HG02588 (cell line): ENCODE data around the gene SLC39A1.
"Not testable (repeated sequence)": the region's sequence is repeated elsewhere in the genome, so short reads cannot be mapped to it uniquely, and the experiment has no call there.

Experiments used
- ATAC-seq: cut with Tn5 transposase; IDR thresholded peaks from one replicate; pipeline ENCODE4 v1.9.1; 2021; ENCODE audit warnings: mild to moderate bottlenecking, moderate library complexity; ENCODE audit not compliant: unreplicated experiment

SLC39A1 gene, protein sequence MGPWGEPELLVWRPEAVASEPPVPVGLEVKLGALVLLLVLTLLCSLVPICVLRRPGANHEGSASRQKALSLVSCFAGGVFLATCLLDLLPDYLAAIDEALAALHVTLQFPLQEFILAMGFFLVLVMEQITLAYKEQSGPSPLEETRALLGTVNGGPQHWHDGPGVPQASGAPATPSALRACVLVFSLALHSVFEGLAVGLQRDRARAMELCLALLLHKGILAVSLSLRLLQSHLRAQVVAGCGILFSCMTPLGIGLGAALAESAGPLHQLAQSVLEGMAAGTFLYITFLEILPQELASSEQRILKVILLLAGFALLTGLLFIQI

GRCh38 chr1:153963030-153963849, at the start of gene SLC39A1:
SLC39A1 (minus strand) TSS chr1:153963537; CDS start chr1:153962715, 822 bp downstream.
- ATAC-seq, result peak; percentile 48

DNA sequence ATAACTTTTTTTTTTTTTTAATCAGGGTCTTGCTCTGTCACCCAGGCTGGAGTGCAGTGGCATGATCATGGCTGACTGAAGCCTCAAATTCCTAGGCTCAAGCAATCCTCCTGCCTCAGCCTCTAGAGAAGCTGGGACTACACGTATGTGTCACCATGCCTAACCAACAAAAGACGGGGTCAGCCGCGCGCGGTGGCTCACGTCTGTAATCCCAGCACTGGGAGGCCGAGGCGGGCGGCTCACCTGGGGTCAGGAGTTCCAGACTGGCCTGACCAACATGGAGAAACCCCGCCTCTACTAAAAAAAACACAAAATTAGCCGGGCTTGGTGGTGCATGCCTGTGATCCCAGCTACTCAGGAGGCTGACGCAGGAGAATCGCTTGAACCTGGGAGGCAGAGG, 49.2 kb upstream of the SLC39A1 start:
- ATAC-seq, result not testable (repeated sequence)

DNA sequence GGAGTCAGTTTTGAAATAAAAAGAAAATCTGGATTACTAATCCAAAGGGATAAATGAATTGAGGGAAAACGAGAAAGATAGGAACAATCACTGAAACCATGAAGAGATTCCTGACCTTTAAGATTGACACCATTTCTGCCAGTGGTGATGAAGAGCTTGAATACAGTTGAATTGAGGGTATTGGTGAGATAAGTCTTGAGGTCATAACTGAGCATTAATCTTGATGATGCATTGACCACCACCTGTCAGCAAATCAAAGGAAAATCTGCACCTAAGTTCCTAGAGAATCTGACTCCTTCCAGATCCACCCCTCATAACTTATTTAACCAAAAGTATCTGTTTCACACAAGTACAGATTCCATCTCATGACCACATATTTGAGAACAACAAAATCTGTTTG, 48.8 kb upstream of the SLC39A1 start:
- ATAC-seq, result no peak

- ATAC-seq, result no peak
Observed at GRCh38 chr1:154006136-154006535, 42.8 kb upstream of the SLC39A1 start.

DNA sequence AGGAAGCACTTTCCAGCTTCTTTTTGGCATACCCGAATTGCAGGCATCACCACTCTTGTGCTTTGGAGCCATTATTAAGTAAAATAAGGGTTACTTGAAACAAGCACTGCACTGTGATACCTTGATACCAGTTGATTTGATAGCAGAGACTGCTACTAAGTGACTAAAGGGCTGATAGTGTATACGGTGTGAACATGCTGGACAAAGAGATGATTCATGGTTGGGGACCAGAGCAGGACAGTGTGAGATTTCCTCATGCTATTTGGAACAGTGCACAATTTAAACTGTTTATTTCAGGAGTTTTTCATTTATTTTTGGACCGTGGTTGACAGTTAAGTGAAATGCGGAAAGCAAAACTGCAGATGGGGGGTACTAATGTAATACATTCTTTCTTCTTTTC, 37.1 kb upstream of the SLC39A1 start:
- ATAC-seq, result no peak

GRCh38 chr1:153996882-153997281, 33.5 kb upstream of the SLC39A1 start:
- ATAC-seq, result not testable (repeated sequence)

DNA sequence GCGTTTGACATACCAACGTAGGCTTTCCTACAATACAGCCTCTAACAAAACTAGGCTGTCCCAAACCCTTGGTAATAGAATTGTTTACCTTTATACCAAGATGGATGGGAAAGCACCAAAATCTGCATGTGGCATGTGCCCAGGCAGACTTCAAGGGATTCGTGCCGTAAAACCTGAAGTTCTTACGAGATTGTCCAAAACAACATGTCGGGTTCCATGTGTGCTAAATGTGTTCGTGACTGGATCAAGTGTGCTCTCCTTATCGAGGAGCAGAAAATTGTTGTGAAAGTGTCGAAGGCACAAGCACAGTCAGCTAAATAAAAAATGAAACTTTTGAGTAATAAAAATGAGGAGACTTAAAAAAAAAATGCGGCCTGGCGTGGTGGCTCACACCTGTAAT, 32.3 kb upstream of the SLC39A1 start:
- no peak for ATAC-seq

DNA sequence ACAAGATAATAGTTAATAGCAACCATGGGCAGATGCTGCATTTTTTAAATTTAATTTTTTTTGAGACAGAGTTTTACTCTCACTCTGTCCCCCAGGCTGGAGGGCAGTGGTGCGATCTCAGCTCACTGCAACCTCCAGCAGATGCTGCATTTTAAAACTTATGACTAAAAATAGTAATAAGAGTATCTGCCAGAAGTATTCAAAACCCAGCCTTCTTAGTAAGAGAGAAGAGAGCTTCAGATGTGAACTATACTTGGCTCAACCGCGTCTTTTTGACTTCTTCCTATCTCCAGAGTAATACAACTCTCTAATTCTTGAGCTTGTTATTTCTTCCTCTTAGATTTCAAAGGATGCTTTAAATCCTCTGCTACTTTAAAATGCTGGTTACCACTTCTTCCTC, 31.9 kb upstream of the SLC39A1 start:
- no peak for ATAC-seq

- ATAC-seq, result no peak
Observed at GRCh38 chr1:153991806-153992205, 28.5 kb upstream of the SLC39A1 start.

GRCh38 chr1:153991151-153991630, 27.9 kb upstream of the SLC39A1 start:
- ATAC-seq, result no peak

DNA sequence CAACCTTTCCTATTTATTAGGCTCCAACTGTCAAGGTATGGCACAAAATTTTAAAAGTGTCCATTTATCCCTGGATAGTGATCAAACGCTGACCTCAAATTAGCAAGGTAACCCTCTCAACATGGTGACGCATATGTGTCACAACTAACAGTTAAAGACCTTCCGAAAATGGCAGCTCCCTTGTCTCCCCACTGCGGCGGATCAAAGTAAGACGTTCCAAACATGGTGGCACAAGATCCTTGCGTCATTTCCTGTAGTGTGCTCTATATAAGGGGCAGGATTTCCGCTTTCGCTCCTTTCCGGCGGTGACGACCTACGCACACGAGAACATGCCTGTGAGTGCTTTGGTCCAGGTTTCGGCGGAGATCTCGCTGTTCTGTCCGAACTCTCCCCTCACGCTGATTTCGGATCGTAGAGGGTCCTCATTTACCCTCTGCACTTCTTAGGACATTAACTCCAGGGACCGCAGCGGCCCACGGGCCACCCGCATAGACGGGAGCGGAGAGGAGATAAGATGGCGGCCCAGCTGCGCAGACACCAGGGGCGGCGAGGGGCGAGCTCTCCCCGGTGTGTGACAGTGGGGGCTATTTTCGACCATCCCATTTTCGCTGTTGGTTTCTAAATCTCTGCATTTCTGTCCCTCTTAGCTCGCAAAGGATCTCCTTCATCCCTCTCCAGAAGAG, 27.3 kb upstream of the SLC39A1 start, which contains the start of gene RPS27:
Gene RPS27 (plus strand): TSS at position 295 of the 683 bp plus-strand sequence. CDS start 35 bp downstream, at position 330.
- ATAC-seq, result peak; percentile 70

DNA sequence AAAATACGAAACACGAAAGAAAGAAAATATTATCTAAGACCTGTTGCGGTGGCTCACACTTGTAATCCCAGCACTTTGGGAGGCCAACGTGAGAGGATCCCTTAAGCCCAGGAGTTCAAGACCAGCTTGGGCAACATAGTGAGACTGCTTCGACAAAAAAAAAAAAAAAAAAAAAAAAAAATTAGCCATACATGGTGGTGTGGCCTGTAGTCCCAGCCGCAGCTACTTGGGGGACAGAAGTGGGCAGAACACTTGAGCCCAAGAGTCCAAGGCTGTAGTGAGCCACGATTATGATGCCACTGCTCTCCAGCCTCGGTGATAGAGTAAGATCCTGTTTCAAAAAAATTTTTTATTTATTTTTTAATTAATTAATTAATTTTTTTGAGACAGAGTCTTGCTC, 24.3 kb upstream of the SLC39A1 start:
- no peak for ATAC-seq

GRCh38 chr1:153985941-153986761, 22.8 kb upstream of the SLC39A1 start, which contains the start of gene RAB13:
RAB13 (minus strand) TSS chr1:153986339; CDS start chr1:153986236, 103 bp downstream.
- no peak for ATAC-seq

DNA sequence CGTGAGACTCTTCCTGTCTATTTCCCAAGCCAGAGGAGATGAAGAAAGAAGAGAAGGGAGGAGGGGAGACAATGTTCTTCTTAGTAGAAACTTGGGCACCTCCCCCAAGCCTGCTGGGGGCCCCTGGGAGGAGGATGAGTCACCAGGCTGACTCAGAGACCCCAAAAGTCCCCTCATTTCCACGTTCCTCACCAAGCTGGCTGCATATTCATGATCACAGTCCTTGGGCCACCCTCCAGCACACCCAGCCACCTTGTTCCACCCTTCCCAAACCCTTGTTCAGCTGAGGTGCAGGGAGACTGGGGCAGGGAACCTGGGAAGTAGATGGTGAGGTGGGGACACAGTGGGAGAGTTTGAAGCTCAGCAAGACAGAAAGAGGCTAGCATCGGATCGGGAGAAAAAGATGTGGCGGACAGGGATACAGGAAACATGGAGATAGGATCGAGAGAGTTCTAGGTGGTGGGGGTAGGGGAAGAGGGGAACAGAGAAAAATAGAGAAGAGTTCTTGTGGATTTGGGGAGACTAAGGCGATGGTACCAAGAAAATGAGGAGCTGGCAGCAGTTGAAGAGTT, 22.1 kb upstream of the SLC39A1 start:
- no peak for ATAC-seq

DNA sequence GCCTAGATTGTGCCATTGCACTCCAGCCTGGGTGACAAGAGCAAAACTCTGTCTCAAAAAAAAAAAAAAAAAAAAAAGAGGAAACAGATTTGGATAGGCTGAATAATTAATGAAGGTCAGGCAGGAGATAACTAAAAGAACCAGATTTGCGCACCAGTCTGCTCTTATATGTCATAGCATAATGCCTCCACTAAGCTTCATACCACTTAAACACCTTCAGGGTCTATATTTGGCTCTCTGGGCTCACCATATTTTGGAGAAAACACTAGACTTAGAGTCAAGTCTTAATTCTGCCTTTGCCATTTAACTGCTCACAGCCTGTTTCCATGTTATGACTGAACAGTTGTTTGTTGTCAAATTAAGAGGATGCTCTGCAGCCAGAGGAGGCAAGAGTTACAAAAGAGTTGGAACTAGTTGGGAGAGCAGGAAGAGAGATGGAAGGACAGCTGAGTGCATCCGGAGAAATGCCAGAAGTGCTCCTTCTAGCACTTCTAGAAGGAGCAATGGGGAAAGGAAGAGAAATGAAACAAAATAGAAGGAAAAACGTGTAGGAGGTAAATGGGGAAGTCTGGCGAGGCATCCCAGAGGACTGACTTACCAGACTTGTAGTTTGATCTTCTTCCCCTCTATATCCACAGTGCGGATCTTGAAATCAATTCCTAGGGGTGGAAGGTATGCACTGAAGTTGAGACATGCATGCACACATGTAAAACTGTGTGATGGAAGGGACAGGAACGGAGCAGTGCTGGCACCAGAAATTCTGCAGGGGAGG, 21.0 kb upstream of the SLC39A1 start:
- no peak for ATAC-seq

DNA sequence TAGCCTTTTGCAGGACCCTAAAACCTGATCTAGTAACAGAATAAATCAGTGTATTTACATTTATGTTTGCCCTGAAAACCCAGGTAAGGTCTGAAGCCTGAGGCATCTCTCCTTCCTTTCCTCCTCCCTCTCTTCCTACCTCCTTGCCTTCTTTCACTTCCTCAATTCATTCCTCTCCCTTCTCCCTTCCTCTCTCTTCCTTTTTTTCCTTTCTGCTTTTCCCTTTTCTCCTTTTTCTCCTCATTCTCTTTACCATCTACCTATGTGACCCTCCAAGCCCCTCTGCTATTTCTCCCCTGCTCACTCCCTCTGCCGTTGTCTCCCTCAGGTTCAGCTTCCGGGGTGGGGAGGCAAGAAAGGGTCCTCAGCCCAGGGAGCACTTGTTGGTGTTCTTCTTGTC, 18.4 kb upstream of the SLC39A1 start:
- not testable (repeated sequence) for ATAC-seq

GRCh38 chr1:153979091-153979490, 15.8 kb upstream of the SLC39A1 start:
- not testable (repeated sequence) for ATAC-seq

GRCh38 chr1:153978274-153978909, 15.1 kb upstream of the SLC39A1 start:
- ATAC-seq, result no peak
